Measurements from ENCODE around the gene RUNX2.

The RUNX2 gene

GRCh38 chr6:45563041-45563440 lies 234.9 kb downstream of the RUNX2 start:
- DNase-seq = no peak

GRCh38 chr6:45563844-45564243 lies 235.7 kb downstream of the RUNX2 start:
- no peak for DNase-seq

- DNase-seq = no peak
These were observed 238.8 kb downstream of the RUNX2 start for GRCh38 chr6:45566882-45567281.

- DNase-seq = no peak
These were observed 239.7 kb downstream of the RUNX2 start for GRCh38 chr6:45567879-45568278.

- no peak for DNase-seq
These were observed 240.5 kb downstream of the RUNX2 start for GRCh38 chr6:45568626-45569025.

GRCh38 chr6:45569210-45569945 lies 241.2 kb downstream of the RUNX2 start:
- DNase-seq = no peak

GRCh38 chr6:45571159-45571558 lies 243.0 kb downstream of the RUNX2 start:
- no peak for DNase-seq

- DNase-seq = peak; percentile 25
These were observed 244.7 kb downstream of the RUNX2 start for GRCh38 chr6:45572833-45573232.

GRCh38 chr6:45574014-45574461 lies 245.9 kb downstream of the RUNX2 start:
- DNase-seq = no peak

GRCh38 chr6:45574885-45575284 lies 246.8 kb downstream of the RUNX2 start:
- DNase-seq = no peak

GRCh38 chr6:45576648-45577624 lies 248.8 kb downstream of the RUNX2 start:
- no peak for DNase-seq

- DNase-seq = no peak
These were observed 249.8 kb downstream of the RUNX2 start for GRCh38 chr6:45577836-45578504.

- peak; percentile 65 for DNase-seq
These were observed 256.0 kb downstream of the RUNX2 start for GRCh38 chr6:45584127-45584526.

- DNase-seq = peak; percentile 89
These were observed 258.4 kb downstream of the RUNX2 start for GRCh38 chr6:45586216-45587171.

- peak; percentile 62 for DNase-seq
These were observed 259.3 kb downstream of the RUNX2 start for GRCh38 chr6:45587229-45588060.

- no peak for DNase-seq
These were observed 261.2 kb downstream of the RUNX2 start for GRCh38 chr6:45589367-45589766.

- peak; percentile 74 for DNase-seq
These were observed 262.1 kb downstream of the RUNX2 start for GRCh38 chr6:45590226-45590625.

GRCh38 chr6:45590696-45591184 lies 262.6 kb downstream of the RUNX2 start:
- no peak for DNase-seq

GRCh38 chr6:45591306-45591705 lies 263.2 kb downstream of the RUNX2 start:
- no peak for DNase-seq

GRCh38 chr6:45591890-45592289 lies 263.8 kb downstream of the RUNX2 start:
- peak; percentile 28 for DNase-seq

GRCh38 chr6:45592991-45593390 lies 264.9 kb downstream of the RUNX2 start:
- no peak for DNase-seq
